AG09319 (cell line): ENCODE data around the gene GJB2.

Experiments used
- DNase-seq: peaks from one replicate; pipeline ENCODE4 v3.0.0-alpha.2; 2010; ENCODE audit warnings: low read depth; ENCODE audit errors: extremely low read depth
- CTCF ChIP-seq: IDR thresholded peaks from 2 replicates; pipeline ENCODE4 v1.5.1; 2011; ENCODE audit warnings: low read depth, mild to moderate bottlenecking, inconsistent platforms, low read length, moderate library complexity

Gene GJB2

DNA sequence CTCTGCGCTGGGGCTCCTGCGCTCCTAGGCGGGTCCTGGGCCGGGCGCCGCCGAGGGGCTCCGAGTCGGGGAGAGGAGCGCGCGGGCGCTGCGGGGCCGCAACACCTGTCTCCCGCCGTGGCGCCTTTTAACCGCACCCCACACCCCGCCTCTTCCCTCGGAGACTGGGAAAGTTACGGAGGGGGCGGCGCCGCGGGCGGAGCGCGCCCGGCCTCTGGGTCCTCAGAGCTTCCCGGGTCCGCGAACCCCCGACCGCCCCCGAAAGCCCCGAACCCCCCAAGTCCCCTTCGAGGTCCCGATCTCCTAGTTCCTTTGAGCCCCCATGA is at the start of gene GJB2:
TSS of gene GJB2 (minus strand) at position 103 of the 326 bp plus-strand sequence. CDS start 3,357 bp downstream, outside the sequence.
- DNase-seq: no peak
- TF ChIP-seq CTCF: no peak

DNA sequence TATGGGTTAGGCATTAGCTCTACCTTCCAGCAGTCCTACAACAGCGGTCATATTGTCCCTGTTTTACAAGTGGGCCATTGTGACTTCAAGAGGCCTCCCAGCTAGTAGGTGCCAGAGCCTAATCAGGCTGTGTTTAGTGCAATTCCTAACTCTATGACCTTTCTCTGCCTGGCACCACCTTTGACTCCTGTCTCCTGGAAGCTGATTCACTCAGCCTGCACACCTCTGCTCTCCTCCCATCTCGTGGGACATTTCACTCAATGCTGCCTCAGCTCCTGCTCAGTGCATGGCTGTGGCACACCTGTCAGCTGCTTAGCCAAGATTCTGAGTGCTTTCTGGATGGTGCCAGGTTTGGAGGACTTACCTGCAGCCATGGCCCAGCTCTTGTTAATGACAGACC is 48.9 kb upstream of the GJB2 start:
- DNase-seq: no peak
- no peak for TF ChIP-seq CTCF

GRCh38 chr13:20239748-20240147 is 47.0 kb upstream of the GJB2 start:
- TF ChIP-seq CTCF: no peak
- no peak for DNase-seq

- no peak for TF ChIP-seq CTCF
- DNase-seq: no peak
These were observed 40.0 kb upstream of the GJB2 start for GRCh38 chr13:20232556-20233277.

- no peak for DNase-seq
- TF ChIP-seq CTCF: no peak
These were observed 39.3 kb upstream of the GJB2 start, which contains the start of gene GJB6 for GRCh38 chr13:20231839-20232555. Gene GJB6 (minus strand): TSS chr13:20232319. CDS start chr13:20223480, 8,839 bp downstream.

DNA sequence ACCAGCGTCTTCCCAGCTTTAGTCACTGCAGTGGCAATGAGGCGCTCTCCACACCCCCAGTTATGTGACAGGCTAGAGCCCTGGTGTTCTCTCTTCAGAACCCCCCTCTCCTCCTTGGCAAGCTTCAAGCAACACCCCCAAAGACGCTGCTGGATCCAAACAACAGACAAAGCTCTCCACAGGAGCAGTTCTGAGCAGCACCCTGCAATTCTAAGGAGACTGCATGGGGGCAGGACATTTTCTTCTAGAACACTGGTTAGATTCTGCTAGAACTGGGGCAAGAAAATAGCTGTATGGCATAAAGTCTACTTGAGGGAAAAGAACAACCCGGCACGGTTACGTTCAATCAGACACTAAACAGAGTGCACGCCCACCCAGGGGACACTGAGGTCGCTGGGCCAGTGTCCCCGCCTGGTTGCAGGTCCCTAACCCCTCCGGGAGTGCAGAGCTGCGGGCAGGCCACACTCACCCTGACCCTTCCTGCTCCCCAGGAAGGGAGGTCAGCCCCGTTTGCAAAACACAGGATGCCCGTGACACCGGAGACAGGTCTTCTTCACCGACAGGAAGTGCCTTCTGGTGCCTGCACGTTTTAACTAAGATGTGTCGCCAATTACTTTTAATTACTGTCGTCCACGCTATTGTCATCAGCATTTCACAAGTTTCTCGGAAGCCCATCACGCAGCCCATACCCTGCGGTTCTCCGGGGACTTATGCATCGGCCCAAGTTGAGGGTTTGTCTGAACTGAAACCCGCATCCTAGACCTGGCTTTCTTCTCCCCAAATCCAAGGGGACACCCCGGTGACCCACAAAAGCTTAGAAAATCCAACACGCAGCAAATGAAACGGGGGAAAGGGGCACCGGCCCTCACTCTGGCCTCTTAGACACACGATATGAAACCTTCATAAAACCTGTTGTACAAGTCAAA is 38.4 kb upstream of the GJB2 start:
- no peak for DNase-seq
- TF ChIP-seq CTCF: no peak
